ENCODE data around the gene TMCC3.
A peak's percentile ranks its signal among the peaks of the same experiment; 100 is the strongest.
"Not testable (repeated sequence)": the region's sequence is repeated elsewhere in the genome, so short reads cannot be mapped to it uniquely, and the experiment has no call there.

Gene TMCC3

DNA sequence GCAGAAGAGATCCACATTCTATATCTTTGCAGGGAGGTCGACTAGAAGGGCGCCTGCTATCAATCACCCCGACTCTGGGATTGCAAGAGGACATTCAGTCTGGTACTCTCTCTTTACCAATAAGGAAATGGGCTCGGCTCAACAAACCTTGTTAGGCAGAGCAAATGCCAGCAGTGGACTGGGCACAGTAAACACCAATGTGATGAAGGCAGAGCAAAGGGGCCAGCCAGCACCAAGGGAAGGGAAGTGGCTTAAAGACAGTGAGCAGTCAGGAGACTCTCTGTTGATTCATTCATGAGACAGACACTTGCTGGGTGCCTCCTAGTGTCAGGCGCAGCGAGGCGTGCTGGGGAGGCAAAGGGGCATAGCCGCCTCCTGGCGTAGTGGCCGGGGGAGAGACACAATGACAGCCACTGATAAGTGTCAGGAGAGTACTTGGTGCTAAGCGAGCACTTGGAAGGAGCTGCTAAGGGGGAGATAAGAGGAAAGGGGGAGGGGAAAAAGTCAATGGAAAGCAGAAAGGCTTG is 34.1 kb downstream of the TMCC3 start:
- no peak overlapping the region for H3K4me3 Mint-ChIP-seq
- no peaks in the 10 kb centered on the region for H3K27me3 Mint-ChIP-seq
- DNase-seq (no peak), ATAC-seq (replicated peaks) (no peak)
- H3K36me3 Mint-ChIP-seq: peaks cover 0 to 9% of the 10 kb centered on the region in 2 donors
- H3K27ac Mint-ChIP-seq: no peak overlapping the region
- H3K4me1 Mint-ChIP-seq: peaks cover 3 to 9% of the 10 kb centered on the region in 2 donors
- no peaks in the 10 kb centered on the region for H3K9me3 Mint-ChIP-seq

DNA sequence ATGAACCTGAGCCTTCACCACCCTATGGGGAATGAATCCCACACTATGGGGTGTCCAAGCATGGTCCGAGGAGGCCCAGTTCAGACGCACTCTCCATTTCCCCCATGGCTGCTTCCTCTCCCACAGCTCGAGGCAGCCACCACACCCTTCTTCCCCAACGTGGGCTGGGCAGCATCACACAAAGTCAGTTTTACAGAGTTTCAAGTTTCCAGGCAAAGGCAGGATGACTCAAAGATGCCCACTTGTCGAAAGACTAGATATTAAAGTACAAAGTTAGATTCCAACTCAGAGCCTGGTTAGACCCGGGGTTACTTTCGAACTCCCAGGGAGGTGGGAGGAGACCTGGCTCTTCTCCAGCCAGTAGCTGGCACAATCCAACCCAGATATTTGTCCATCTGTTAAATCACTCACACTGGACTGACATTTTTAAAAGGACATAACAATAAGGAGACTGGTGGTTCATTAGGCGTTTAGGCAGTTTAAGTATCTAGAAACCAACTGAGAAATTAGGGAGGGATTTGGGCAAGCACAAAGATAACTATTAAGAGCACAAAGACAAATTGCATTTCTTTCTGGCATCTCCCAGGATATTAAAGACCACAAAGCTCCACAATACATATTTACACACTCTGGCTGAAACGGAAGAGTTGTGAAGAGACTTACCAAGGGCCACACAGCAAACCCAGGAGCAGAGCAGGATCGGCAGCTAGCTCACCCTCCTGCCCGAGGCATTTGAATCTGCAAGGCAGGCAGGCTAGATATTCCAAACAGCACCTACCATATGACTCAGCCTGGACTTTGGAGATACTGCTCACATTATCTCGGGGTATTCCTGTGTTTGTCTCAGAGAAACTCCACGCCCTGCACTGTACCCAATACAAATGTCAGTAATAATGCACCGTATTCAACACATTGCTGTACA is 34.8 kb downstream of the TMCC3 start:
- no peaks in the 10 kb centered on the region for H3K9me3 Mint-ChIP-seq
- ATAC-seq (replicated peaks): no peak
- peak overlapping the region; percentile 72 for H3K27ac Mint-ChIP-seq
- no peak for DNase-seq
- no peak overlapping the region for H3K4me3 Mint-ChIP-seq
- peaks cover 0 to 9% of the 10 kb centered on the region in 2 donors for H3K36me3 Mint-ChIP-seq
- H3K4me1 Mint-ChIP-seq: peaks cover 0 to 7% of the 10 kb centered on the region in 2 donors
- no peaks in the 10 kb centered on the region for H3K27me3 Mint-ChIP-seq

DNA sequence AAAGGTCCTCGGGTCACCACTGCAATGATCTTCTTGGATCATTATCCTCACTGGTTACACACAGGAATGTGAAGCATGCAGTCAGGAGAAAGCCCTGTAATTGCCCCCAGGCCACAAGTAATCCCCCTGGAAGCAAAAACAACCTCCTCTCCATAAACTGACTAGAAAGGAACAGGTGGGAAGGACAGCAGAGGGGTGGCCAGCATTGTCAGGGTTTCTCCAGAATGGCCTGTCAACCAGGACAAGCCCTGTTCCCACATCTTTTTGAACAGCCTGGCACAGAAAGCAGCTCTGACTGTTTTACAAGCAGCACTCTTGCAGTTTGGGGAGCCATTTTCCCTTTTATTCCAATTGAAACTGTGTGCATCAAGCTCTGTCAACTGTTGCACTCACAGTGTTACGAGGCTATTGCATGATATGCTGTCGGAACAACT is 36.1 kb downstream of the TMCC3 start:
- no peak overlapping the region for H3K4me3 Mint-ChIP-seq
- H3K9me3 Mint-ChIP-seq: no peaks in the 10 kb centered on the region
- no peak overlapping the region for H3K27ac Mint-ChIP-seq
- ATAC-seq (replicated peaks) (no peak), DNase-seq (no peak)
- no peaks in the 10 kb centered on the region for H3K27me3 Mint-ChIP-seq
- H3K4me1 Mint-ChIP-seq: peaks cover 0 to 6% of the 10 kb centered on the region in 2 donors
- peaks cover 0 to 9% of the 10 kb centered on the region in 2 donors for H3K36me3 Mint-ChIP-seq

DNA sequence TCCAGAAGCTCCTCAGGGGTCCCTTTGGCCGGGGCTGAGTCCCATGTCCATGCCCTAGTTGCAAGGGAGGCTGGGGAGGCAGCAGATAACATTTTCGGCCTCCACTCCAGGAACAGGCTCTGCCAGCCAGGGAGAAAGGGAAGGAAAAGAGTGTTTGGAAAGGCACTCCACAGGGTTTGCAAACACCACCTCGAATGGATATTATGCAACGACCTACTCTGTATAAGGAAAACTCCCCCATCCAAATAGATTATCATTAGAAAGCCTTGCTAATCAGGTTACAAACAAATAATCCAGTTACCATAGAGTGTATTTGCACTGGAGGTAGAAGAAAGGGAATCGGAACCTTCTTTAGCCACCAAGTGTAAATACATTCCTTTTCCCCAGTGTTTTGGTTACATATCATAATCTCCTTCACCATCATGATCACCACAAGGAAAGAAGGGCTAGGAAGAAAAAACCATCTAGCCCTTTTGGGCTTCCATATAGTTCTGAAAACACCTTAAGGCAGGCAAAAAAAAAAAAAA is 40.4 kb downstream of the TMCC3 start:
- Mint-ChIP-seq H3K27me3 (no peaks in the 10 kb centered on the region), H3K9me3 (peaks cover 6 to 14% of the 10 kb centered on the region in 2 donors), H3K4me1 (peaks cover 0 to 2% of the 10 kb centered on the region in 2 donors), H3K36me3 (peaks cover 13 to 38% of the 10 kb centered on the region in 2 donors), H3K27ac (no peak overlapping the region), H3K4me3 (no peak overlapping the region)
- no peak for ATAC-seq (replicated peaks)
- no peak for DNase-seq

DNA sequence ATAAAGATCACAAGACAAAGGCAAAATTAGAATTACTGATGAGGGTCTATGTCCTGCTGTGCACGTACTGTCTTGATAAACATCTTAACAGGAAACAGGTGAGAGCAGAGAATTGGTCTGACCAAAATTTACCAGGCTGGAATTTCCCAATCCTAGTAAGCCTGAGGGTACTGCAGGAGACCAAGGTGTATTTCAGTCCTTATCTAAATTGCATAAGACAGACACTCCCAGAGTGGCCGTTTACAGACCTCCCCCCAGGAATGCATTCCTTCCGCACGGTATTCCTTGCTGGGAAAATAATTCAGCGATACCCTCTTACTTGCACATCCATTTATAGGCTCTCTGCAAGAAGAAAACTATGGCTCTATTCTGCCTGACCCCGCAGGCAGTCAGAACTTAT is 43.5 kb downstream of the TMCC3 start:
- H3K4me1 Mint-ChIP-seq; ATAC-seq (replicated peaks); H3K27ac Mint-ChIP-seq; H3K4me3 Mint-ChIP-seq; H3K27me3 Mint-ChIP-seq; DNase-seq: not testable (repeated sequence)
- Mint-ChIP-seq H3K36me3 (peaks cover 13 to 35% of the 10 kb centered on the region in 2 donors), H3K9me3 (peaks cover 6 to 14% of the 10 kb centered on the region in 2 donors)

DNA sequence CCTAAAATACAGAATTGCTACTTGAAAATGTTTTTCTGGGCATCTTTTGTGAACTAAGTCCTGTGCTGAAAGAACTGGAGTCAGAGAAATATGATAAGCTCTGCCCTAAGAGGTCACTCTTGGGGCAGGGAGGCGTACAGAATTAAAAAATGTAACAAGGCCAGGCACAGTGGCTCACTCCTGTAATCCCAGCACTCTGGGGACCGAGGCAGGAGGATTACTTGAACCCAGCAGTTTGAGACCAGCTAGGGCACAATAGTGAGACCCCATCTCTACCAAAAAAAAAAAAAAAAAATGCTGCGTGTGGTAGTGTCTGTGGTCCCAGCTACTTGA is 46.0 kb downstream of the TMCC3 start:
- Mint-ChIP-seq H3K36me3 (peaks cover 14 to 38% of the 10 kb centered on the region in 2 donors), H3K27me3 (no peaks in the 10 kb centered on the region), H3K4me1 (peaks cover 0 to 2% of the 10 kb centered on the region in 2 donors), H3K9me3 (peaks cover 6 to 14% of the 10 kb centered on the region in 2 donors), H3K4me3 (no peak overlapping the region), H3K27ac (no peak overlapping the region)
- DNase-seq: no peak
- ATAC-seq (replicated peaks): no peak

DNA sequence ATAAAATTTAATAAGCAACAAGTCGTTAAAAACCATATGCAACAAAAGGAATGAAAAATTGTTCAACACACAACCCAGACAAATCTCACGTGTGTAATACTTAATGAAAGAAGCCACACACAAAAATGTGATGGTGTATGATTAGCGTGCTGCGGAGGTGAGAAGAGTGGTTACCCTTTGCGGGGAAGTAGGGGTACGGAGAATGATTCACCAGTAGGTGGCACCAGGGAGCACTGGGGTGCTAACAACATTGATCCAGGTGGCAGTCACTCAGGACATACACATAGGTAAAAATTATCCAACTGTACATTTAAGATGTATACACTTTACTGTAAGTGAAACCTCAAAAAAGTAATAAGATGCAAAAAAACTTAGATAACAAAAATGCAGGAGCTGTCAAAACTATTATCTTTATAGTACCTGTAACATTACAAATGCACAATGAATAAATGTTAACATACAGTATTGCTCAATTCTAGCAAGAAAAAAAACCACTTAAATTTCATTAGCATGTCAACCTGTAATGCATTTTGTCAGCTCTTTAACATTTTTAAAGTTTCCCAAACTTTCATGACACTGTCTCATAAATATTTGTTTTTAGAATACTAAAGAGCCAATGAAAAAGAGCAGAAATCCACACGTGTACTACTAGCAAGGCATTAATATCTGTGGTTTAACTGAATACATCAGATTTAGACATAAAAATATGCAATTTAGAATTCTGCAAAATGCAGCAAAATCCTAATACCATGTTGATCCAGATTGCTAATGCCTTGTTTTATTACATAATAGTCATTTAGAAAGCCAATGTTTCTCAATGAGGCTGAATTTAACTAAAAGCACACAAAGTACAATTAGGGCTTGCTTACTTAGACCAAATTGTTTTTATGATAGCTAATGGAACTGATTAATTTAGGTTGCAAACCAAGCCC is 46.7 kb downstream of the TMCC3 start:
- H3K27me3 Mint-ChIP-seq: no peaks in the 10 kb centered on the region
- ATAC-seq (replicated peaks) (no peak), DNase-seq (no peak)
- H3K27ac Mint-ChIP-seq: no peak overlapping the region
- peaks cover 4 to 14% of the 10 kb centered on the region in 2 donors for H3K9me3 Mint-ChIP-seq
- no peak overlapping the region for H3K4me3 Mint-ChIP-seq
- H3K4me1 Mint-ChIP-seq: peaks cover 0 to 2% of the 10 kb centered on the region in 2 donors
- peaks cover 12 to 32% of the 10 kb centered on the region in 2 donors for H3K36me3 Mint-ChIP-seq

DNA sequence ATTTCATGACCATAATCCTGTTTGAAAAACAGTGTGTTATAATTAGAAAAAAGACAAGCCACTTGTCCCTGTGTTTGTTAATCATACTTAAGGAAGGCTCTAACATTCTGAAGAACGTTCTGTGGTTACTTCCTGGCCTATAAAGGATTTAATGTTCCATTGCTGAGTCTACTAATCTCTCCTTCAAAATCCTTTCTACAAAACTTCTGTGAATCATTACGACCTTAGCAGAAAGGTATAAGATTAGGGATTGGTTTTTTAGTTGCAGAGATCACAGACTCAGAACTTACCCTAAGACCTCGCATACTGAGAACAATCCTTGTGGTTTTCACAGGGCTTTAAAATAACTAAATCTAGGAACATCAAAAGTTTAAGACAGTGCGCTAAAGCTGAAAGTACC is 48.3 kb downstream of the TMCC3 start:
- Mint-ChIP-seq H3K36me3 (peaks cover 8 to 26% of the 10 kb centered on the region in 2 donors), H3K4me1 (peaks cover 0 to 2% of the 10 kb centered on the region in 2 donors), H3K27me3 (no peaks in the 10 kb centered on the region), H3K9me3 (peaks cover 0 to 6% of the 10 kb centered on the region in 2 donors), H3K27ac (no peak overlapping the region), H3K4me3 (no peak overlapping the region)
- DNase-seq (no peak), ATAC-seq (replicated peaks) (no peak)

DNA sequence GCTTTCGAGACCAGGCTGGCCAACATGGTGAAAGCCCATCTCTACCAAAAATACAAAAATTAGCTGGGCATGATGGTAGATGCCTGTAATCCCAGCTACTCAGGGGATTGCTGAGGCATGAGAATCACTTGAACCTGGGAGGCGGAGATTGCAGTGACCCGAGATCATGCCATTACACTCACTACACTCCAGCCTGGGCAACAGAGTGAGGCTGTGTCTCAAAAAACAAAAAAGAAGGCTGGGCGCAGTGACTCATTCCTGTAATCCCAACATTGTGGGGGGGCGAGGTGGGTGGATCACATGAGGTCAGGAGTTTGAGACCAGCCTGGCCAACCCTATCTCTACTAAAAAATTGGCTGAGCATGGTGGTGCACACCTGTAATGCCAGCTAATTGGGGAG is 49.0 kb downstream of the TMCC3 start:
- H3K27me3 Mint-ChIP-seq; H3K27ac Mint-ChIP-seq; H3K4me1 Mint-ChIP-seq; H3K9me3 Mint-ChIP-seq; DNase-seq; H3K4me3 Mint-ChIP-seq; ATAC-seq (replicated peaks): not testable (repeated sequence)
- H3K36me3 Mint-ChIP-seq: peaks cover 6 to 19% of the 10 kb centered on the region in 2 donors

DNA sequence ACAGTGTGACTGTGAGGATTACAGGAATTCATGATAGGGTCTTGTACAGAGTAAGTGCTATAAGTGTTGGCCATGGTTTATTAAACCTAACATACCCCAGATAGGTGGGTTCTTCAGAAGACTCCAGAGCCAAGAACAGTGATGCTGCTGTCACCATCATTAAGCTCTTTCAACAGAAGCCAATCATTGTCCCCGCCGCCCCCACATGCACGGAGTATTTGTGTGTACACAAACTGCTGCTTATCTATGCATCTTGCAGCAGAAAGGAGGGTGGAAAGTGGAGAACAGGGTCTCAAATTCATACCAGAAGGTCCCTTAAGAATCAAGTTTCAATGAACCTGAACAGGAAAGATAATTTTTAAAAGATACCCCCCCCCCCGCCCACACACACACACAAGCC is 51.2 kb downstream of the TMCC3 start:
- H3K36me3 Mint-ChIP-seq: peaks cover 3 to 11% of the 10 kb centered on the region in 2 donors
- no peak overlapping the region for H3K4me3 Mint-ChIP-seq
- no peaks in the 10 kb centered on the region for H3K27me3 Mint-ChIP-seq

DNA sequence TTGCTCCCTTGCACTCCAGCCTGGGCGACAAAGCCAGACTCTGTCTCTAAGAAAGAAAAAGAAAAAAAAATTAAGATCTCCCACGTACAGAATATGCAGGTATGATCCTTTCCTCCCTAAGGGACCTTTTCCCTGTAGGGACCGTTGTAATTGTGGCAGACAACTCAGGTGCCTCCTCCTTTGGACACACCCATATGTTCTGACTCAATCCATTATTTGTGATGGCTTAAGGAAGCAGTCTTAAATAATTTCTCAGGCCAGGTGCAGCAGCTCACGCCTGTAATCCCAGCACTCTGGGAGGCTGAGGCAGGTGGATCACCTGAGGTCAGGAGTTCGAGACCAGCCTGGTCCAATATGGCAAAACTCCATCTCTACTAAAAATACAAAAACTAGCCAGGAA is 53.1 kb downstream of the TMCC3 start:
- H3K4me1 Mint-ChIP-seq: peaks cover 13 to 24% of the 10 kb centered on the region in 2 donors
- no peaks in the 10 kb centered on the region for H3K27me3 Mint-ChIP-seq
- H3K4me3 Mint-ChIP-seq: no peak overlapping the region
- H3K36me3 Mint-ChIP-seq: peaks cover 3 to 11% of the 10 kb centered on the region in 2 donors
- H3K9me3 Mint-ChIP-seq: no peaks in the 10 kb centered on the region
- ATAC-seq (replicated peaks) (no peak), DNase-seq (no peak)
- H3K27ac Mint-ChIP-seq: no peak overlapping the region

More for the DNA sequence above, 51.2 kb downstream of the TMCC3 start:
- Mint-ChIP-seq H3K4me1 (peaks cover 8 to 11% of the 10 kb centered on the region in 2 donors), H3K9me3 (no peaks in the 10 kb centered on the region), H3K27ac (no peak overlapping the region)
- ATAC-seq (replicated peaks): no peak
- DNase-seq: no peak

DNA sequence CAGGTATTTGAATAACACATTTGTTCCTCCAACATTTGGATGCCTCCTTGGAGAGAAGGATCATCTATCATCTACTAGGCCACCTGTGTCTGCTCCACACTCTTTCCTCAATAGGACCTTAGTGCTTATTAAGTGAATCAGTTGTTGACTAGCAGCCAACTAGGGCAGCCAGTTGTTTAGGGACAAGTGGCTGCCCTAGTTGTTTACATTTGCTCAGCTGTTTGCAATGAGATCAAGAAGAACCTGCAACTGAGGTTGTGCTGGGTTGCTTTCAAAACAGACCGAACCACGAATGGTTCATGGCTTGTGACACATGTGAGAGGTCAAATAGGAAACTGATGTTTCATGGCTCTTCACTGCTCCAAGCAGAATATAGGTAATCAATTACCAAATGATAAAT is 53.8 kb downstream of the TMCC3 start:
- Mint-ChIP-seq H3K27ac (no peak overlapping the region), H3K4me3 (no peak overlapping the region), H3K9me3 (no peaks in the 10 kb centered on the region), H3K4me1 (peaks cover 13 to 24% of the 10 kb centered on the region in 2 donors), H3K27me3 (no peaks in the 10 kb centered on the region), H3K36me3 (peaks cover 3 to 11% of the 10 kb centered on the region in 2 donors)
- ATAC-seq (replicated peaks): no peak
- DNase-seq: no peak

DNA sequence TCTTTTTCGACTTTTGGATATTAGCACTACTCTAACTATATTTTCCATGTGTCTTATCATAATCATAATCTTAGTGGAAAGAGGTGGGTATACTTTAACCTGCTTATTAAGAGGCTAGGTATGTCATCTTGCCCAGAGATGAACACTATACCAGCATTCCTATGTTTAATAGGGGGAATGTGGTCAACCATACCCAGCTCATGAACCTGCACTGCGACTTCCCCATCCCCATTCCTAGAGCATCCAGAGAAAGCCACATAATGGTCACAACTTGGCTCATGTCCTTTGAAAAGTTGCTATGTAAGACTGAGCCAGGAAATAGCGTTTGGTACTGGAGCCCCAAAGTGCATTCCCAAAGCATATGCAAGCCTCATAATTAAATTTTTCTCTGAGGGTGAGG is 55.2 kb downstream of the TMCC3 start:
- Mint-ChIP-seq H3K27me3 (no peaks in the 10 kb centered on the region), H3K9me3 (no peaks in the 10 kb centered on the region), H3K4me1 (peaks cover 13 to 24% of the 10 kb centered on the region in 2 donors), H3K27ac (no peak overlapping the region), H3K4me3 (no peak overlapping the region), H3K36me3 (peaks cover 8 to 14% of the 10 kb centered on the region in 2 donors)
- DNase-seq (no peak), ATAC-seq (replicated peaks) (no peak)

DNA sequence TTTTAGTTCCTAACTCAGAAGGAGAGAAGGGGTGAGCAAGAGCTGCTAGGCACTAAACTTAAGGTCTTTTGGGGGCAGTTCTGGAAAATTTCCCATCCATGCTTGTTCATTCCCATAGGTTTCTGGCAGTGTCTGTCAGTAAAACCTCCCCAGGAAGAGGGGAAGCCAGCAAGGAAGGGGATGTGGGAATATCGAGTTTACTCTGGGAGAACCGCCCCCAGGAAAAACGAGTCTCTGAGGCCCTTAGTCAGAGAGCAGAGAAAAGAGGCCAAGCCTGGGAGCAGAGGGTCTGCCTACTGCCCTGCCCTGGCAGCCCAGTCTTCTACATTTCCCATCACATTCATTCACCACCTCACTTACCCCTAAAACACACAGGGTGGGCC is 55.9 kb downstream of the TMCC3 start:
- Mint-ChIP-seq H3K36me3 (peaks cover 8 to 15% of the 10 kb centered on the region in 2 donors), H3K27ac (no peak overlapping the region), H3K4me3 (no peak overlapping the region), H3K27me3 (no peaks in the 10 kb centered on the region), H3K4me1 (peaks cover 13 to 24% of the 10 kb centered on the region in 2 donors), H3K9me3 (no peaks in the 10 kb centered on the region)
- ATAC-seq (replicated peaks) (peak in 1 of 2 donors; percentile 14), DNase-seq (no peak)

Data from stimulated activated naive B cell treated with anti-CD40 and anti-IgM and Interleukin-4, amounts not matched to agents 10 μg/mL and 1 μg/mL and 100 μg/mL, for 72 hours (primary cell).